ENCODE results near the gene HLF. TPM values are rescaled to one million over a fixed set of nuclear protein-coding genes. Genes with fewer than 3 reads are reported as not detected.

HLF gene
- total RNA-seq, 1 donor from 2014 or later = 0.26 TPM

GRCh38 chr17:55363033-55363432 is 98.3 kb downstream of the HLF start:
- Histone ChIP-seq H3K4me3 (ENCODE audit: low read depth, low read length) (no peak overlapping the region), H3K36me3 (ENCODE audit: control insufficient read depth, insufficient read depth, low read length) (no peaks in the 10 kb centered on the region), H3K27me3 (ENCODE audit: control insufficient read depth, insufficient read depth, low read length) (no peaks in the 10 kb centered on the region)
- DNase-seq (ENCODE audit: low read depth) (no peak), FAIRE-seq (no peak)
- TF ChIP-seq, protein P1, sequence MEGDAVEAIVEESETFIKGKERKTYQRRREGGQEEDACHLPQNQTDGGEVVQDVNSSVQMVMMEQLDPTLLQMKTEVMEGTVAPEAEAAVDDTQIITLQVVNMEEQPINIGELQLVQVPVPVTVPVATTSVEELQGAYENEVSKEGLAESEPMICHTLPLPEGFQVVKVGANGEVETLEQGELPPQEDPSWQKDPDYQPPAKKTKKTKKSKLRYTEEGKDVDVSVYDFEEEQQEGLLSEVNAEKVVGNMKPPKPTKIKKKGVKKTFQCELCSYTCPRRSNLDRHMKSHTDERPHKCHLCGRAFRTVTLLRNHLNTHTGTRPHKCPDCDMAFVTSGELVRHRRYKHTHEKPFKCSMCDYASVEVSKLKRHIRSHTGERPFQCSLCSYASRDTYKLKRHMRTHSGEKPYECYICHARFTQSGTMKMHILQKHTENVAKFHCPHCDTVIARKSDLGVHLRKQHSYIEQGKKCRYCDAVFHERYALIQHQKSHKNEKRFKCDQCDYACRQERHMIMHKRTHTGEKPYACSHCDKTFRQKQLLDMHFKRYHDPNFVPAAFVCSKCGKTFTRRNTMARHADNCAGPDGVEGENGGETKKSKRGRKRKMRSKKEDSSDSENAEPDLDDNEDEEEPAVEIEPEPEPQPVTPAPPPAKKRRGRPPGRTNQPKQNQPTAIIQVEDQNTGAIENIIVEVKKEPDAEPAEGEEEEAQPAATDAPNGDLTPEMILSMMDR (IDR thresholded peaks at IDR 0.05; ENCODE audit: insufficient read depth, low read length, severe bottlenecking) = no peak

GRCh38 chr17:55366020-55366481 is 101.3 kb downstream of the HLF start:
- Histone ChIP-seq H3K27me3 (ENCODE audit: control insufficient read depth, insufficient read depth, low read length) (no peaks in the 10 kb centered on the region), H3K4me3 (ENCODE audit: low read depth, low read length) (no peak overlapping the region)
- FAIRE-seq = no peak

DNA sequence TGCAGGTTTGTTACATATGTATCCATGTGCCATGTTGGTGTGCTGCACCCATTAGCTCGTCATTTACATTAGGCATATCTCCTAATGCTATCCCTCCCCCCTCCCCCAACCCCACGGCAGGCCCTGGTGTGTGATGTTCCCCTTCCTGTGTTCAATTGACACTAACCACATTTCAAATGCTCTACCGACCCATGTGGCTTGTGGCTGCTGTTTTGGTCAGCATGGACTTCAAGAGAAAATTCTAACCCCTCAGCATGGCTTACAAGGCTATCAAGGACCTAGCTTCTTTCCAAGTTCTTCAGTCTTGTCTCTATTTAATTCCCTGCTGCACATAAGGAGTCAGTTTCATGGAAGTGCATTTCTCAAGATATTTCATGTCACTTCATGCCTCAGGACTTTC is 103.9 kb downstream of the HLF start:
- Histone ChIP-seq H3K4me3 (ENCODE audit: low read depth, low read length) (no peak overlapping the region), H3K27me3 (ENCODE audit: control insufficient read depth, insufficient read depth, low read length) (no peaks in the 10 kb centered on the region), H3K36me3 (ENCODE audit: control insufficient read depth, insufficient read depth, low read length) (no peaks in the 10 kb centered on the region)
- DNase-seq (ENCODE audit: low read depth) (no peak), FAIRE-seq (no peak)
- TF ChIP-seq, protein P1 (IDR thresholded peaks at IDR 0.05; ENCODE audit: insufficient read depth, low read length, severe bottlenecking) = no peak

More at GRCh38 chr17:55366020-55366481, 101.3 kb downstream of the HLF start:
- H3K36me3 ChIP-seq (ENCODE audit: control insufficient read depth, insufficient read depth, low read length) = no peaks in the 10 kb centered on the region
- no peak for DNase-seq (ENCODE audit: low read depth)
- TF ChIP-seq, protein P1 (IDR thresholded peaks at IDR 0.05; ENCODE audit: insufficient read depth, low read length, severe bottlenecking) = no peak

Other genes starting within 250 kb of the HLF start
- 6.3 and 8.3 TPM in 2 replicates for gene MMD, start 156.9 kb downstream of the HLF start, total RNA-seq
- not detected in 2 replicates for gene SMIM36, start 246.5 kb downstream of the HLF start, total RNA-seq